MM.1S (cell line): ENCODE measurements around the gene TNFRSF9.

Source experiments
- CTCF ChIP-seq: fragments of 300-600 bp; sonication (generic); IDR thresholded peaks from 2 replicates; pipeline ENCODE4 v1.5.1; 2016; ENCODE audit warnings: antibody characterized with exemption, low read length, mixed read lengths
- EZH2phosphoT487 ChIP-seq: fragments of 300-600 bp; sonication (generic); IDR thresholded peaks from 2 replicates; pipeline ENCODE4 v1.6.1; 2018; ENCODE audit warnings: antibody characterized with exemption, low read length

DNA sequence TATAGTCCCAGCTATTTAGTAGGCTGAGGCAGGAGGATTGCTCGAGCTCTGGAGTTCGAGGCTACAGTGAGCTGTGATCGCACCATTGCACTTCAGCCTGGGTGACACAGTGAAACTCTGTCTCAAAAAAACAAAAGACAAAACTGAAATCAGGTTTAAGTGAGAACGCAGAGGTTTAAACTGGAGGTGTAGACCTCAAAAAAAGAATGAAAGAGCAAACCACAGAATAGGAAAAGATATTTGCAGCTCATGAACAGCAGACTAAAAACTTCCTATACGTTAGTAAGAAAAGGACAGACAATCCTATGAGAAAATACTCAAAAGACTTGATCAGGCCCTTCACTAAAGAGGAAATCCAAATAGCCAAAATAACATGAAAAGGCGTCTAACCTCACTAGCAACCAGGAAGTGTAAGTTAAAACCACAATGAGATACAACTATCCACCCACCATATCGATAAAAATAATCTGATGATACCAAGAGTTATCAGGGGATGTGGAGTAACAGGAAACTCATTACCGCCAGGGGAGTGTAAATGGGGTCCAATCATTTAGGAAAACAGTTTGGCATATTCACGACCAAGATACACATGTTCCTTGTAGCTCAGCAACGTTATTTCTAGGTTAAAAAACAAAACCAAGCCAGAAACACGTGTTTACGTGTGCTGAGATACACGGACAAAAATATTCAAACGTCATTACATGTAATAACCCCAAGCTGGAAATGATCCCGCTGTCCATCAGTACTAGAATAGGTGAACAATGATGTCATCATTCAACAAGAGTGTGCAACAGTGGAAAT lies 9.8 kb downstream of the TNFRSF9 start:
- no peak for TF ChIP-seq CTCF
- no peak for TF ChIP-seq EZH2phosphoT487
